ENCODE data around the gene FHOD3. TPM values are rescaled to one million over a fixed set of nuclear protein-coding genes. Genes with fewer than 3 reads are reported as not detected.

Gene FHOD3
- total RNA-seq, 1 donor from 2014 or later: 16.3 TPM

DNA sequence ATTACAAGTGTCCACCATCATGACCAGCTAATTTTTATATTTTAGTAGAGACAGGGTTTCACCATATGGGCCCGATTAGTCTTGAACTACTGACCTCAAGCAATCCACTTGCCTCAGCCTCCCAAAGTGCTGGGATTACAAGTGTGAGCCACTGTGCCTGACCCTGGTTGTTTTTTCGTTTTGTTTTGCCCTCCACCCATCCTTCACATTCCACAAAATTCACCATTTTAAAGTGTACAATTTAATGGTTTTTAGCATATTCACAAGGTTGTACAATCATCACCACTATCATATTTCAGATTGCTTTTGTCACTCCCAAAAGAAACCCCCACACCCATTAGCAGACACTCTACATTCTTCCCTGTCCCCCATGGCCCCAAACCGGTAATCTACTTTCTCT lies 316.3 kb downstream of the FHOD3 start:
- Mint-ChIP-seq H3K4me1 (peaks cover 27% of the 10 kb centered on the region), H3K36me3 (peaks cover 3% of the 10 kb centered on the region), H3K4me3 (no peak overlapping the region), H3K9me3 (no peaks in the 10 kb centered on the region), H3K27ac (no peak overlapping the region), H3K27me3 (ENCODE audit: low read depth) (no peaks in the 10 kb centered on the region)
- DNase-seq (ENCODE audit: low spot score in 2 of 2, unreplicated experiment in 2 of 2): no peak
- TF ChIP-seq, protein P1, sequence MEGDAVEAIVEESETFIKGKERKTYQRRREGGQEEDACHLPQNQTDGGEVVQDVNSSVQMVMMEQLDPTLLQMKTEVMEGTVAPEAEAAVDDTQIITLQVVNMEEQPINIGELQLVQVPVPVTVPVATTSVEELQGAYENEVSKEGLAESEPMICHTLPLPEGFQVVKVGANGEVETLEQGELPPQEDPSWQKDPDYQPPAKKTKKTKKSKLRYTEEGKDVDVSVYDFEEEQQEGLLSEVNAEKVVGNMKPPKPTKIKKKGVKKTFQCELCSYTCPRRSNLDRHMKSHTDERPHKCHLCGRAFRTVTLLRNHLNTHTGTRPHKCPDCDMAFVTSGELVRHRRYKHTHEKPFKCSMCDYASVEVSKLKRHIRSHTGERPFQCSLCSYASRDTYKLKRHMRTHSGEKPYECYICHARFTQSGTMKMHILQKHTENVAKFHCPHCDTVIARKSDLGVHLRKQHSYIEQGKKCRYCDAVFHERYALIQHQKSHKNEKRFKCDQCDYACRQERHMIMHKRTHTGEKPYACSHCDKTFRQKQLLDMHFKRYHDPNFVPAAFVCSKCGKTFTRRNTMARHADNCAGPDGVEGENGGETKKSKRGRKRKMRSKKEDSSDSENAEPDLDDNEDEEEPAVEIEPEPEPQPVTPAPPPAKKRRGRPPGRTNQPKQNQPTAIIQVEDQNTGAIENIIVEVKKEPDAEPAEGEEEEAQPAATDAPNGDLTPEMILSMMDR (IDR thresholded peaks at IDR 0.05; ENCODE audit: unreplicated experiment): no peak

DNA sequence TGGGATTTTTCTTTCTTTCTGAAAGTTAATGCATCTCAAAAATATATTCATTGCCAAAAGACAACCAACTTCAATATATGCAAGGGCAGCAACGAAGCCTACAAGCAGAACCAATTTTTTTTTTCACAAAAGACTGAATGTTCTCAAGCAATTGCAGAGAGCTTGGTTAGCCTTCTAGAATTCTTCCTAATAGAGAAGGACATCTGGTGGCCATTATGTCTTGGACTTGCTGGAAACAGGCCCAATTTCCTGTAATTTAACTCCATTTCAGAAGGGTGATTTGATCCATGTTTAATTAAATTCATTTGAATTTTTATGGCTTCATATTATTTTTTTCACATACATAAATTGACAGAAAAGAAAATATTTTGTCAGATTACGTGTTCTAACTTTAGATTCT lies 323.3 kb downstream of the FHOD3 start:
- Mint-ChIP-seq H3K4me3 (no peak overlapping the region), H3K4me1 (peaks cover 24% of the 10 kb centered on the region), H3K27ac (no peak overlapping the region), H3K9me3 (no peaks in the 10 kb centered on the region), H3K36me3 (no peaks in the 10 kb centered on the region), H3K27me3 (ENCODE audit: low read depth) (no peaks in the 10 kb centered on the region)
- DNase-seq (ENCODE audit: low spot score in 2 of 2, unreplicated experiment in 2 of 2): no peak
- TF ChIP-seq, protein P1 (IDR thresholded peaks at IDR 0.05; ENCODE audit: unreplicated experiment): no peak

DNA sequence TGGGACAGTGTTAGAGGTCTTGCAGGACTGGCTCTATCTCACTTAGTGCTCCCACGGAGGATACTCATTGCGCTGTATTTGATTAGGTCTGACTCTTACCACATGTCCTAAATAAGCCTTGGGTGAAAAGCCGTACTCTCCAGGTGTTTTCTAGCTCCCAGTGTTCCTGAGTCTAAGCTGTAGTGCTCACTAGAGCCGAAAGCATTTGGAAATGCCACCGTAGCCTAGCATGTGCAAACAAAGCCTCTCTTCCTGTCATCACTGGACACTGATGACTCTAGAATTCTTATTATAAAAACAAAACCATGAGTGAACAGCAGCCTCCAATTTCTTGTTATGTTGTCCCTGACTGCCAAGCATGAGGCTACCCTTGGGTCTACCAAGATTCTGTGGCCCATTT lies 325.1 kb downstream of the FHOD3 start:
- Mint-ChIP-seq H3K27me3 (ENCODE audit: low read depth) (no peaks in the 10 kb centered on the region), H3K36me3 (no peaks in the 10 kb centered on the region), H3K27ac (peak overlapping the region; percentile 76), H3K4me1 (peaks cover 19% of the 10 kb centered on the region), H3K9me3 (no peaks in the 10 kb centered on the region), H3K4me3 (no peak overlapping the region)
- DNase-seq (ENCODE audit: low spot score in 2 of 2, unreplicated experiment in 2 of 2): no peak
- TF ChIP-seq, protein P1 (IDR thresholded peaks at IDR 0.05; ENCODE audit: unreplicated experiment): no peak

DNA sequence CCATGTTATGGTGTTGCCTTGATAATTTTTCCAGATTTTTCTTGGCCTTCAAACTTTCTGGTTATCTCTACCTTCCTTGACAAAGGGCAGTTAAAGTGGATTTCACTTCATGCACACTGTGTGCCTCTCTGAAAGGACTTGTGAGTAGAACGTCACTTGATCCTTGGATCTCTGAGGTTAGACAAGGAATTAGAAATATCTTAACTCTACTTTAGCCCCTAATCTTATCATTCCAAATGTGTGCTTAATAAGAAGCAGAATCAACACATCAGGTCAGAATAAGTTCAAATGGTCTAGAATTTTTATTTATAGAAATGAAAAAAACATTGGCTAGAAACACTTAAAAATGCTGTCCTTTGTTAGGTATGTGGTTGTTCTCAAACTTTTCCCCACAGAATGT lies 325.6 kb downstream of the FHOD3 start:
- H3K4me3 Mint-ChIP-seq: no peak overlapping the region
- H3K27ac Mint-ChIP-seq: peak overlapping the region; percentile 76
- TF ChIP-seq, protein P1 (IDR thresholded peaks at IDR 0.05; ENCODE audit: unreplicated experiment): no peak
- peaks cover 17% of the 10 kb centered on the region for H3K4me1 Mint-ChIP-seq
- no peaks in the 10 kb centered on the region for H3K9me3 Mint-ChIP-seq
- no peaks in the 10 kb centered on the region for H3K27me3 Mint-ChIP-seq (ENCODE audit: low read depth)
- DNase-seq (ENCODE audit: low spot score in 2 of 2, unreplicated experiment in 2 of 2): no peak
- H3K36me3 Mint-ChIP-seq: no peaks in the 10 kb centered on the region

DNA sequence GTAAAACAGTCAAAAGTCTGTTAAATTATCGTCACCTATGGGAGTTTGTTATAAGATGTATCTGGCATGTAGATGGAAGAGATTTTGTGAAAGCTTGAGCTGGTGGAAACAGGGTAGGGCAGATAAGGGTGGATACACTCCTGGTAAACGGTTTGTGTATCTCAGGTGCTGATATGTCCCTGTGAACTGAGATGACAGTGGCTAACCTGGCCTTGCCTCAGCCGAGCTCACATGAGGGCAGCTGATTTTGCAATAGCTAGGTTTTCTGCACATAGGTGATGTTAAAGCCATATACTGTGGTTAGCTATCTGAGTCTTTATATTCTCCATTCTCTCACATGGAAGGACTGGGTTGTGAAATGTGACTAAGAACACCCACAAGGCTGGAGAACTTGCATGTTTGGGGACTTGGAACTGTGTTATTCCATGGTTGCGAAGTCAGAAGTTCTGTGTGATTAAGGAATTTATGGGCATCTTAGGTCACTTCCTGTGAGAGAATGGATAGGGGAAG lies 326.2 kb downstream of the FHOD3 start:
- Mint-ChIP-seq H3K4me3 (no peak overlapping the region), H3K27ac (peak overlapping the region; percentile 28), H3K27me3 (ENCODE audit: low read depth) (no peaks in the 10 kb centered on the region), H3K36me3 (no peaks in the 10 kb centered on the region), H3K4me1 (peaks cover 18% of the 10 kb centered on the region), H3K9me3 (no peaks in the 10 kb centered on the region)
- TF ChIP-seq, protein P1 (IDR thresholded peaks at IDR 0.05; ENCODE audit: unreplicated experiment): no peak
- DNase-seq (ENCODE audit: low spot score in 2 of 2, unreplicated experiment in 2 of 2): no peak
